NCI-H524 treated with DMSO at 0.1 percent for 48 hours (cell line): ENCODE data around the gene S100A10.

Experiments used
- DNase-seq: peaks from one replicate; lab custom pipeline; 2025; lab: John Stamatoyannopoulos, UW

S100A10 gene

GRCh38 chr1:151935894-151936602, 57.6 kb downstream of the S100A10 start:
- DNase-seq, result no peak

- no peak for DNase-seq
Measured at GRCh38 chr1:151935154-151935553, 58.5 kb downstream of the S100A10 start.

DNA sequence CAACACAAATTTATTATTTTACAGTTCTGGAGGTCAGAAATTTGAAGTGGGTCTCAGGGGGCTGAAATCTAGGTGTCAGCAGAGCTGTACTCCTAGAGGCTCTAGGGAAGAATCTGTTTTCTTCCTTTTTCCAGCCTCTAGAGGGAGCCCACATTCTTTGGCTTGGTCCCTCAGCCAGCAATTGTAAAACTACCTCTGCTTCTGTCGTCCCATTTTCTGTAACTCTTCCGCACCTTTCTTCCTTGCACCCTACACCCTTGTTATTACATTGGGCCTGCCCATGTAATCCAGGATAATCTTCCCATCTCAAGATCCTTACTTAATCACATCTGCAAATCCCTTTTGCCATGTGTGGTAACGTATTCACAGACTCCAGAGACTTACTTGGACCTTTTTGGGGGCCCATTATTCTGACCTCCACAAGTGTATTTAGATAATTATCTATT, 59.6 kb downstream of the S100A10 start:
- DNase-seq, result peak; percentile 27
